ENCODE results near the gene MGAT4C.

DNA sequence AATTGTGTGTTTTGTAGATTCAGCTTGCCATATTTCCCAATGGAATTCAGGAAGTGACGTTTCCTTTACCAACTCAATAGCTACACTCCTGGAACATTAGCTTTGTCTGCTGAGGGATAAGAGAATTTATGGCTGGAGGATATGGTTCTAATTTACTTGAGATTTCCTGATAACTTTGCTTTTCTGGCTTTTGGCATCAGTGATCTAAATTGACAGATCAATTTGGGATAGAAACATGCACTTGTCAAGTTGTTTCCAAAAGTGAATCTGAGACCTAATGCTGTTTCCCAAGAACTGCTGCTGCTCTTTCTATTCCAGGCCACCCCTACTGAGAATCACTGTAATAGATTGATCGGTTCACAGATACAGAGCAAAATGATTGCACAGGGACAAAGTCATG lies 43.2 kb downstream of the MGAT4C start:
- TF ChIP-seq, protein P1, sequence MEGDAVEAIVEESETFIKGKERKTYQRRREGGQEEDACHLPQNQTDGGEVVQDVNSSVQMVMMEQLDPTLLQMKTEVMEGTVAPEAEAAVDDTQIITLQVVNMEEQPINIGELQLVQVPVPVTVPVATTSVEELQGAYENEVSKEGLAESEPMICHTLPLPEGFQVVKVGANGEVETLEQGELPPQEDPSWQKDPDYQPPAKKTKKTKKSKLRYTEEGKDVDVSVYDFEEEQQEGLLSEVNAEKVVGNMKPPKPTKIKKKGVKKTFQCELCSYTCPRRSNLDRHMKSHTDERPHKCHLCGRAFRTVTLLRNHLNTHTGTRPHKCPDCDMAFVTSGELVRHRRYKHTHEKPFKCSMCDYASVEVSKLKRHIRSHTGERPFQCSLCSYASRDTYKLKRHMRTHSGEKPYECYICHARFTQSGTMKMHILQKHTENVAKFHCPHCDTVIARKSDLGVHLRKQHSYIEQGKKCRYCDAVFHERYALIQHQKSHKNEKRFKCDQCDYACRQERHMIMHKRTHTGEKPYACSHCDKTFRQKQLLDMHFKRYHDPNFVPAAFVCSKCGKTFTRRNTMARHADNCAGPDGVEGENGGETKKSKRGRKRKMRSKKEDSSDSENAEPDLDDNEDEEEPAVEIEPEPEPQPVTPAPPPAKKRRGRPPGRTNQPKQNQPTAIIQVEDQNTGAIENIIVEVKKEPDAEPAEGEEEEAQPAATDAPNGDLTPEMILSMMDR (IDR thresholded peaks at IDR 0.05; ENCODE audit: control extremely low read depth in 1 of 3, insufficient read depth in 1 of 3, low read depth in 1 of 3, low read length in 3 of 3): no peak
- TF ChIP-seq EGR1 (IDR thresholded peaks at IDR 0.05; ENCODE audit: borderline replicate concordance, low read depth, low read length) (no peak), JUND (IDR thresholded peaks at IDR 0.05; ENCODE audit: low read length) (no peak), ASH2L (IDR thresholded peaks at IDR 0.05; ENCODE audit: low read length) (no peak), JUN (IDR thresholded peaks at IDR 0.05; ENCODE audit: low read depth, low read length) (no peak), GABPA (IDR thresholded peaks at IDR 0.05; ENCODE audit: borderline replicate concordance, insufficient read depth, low read length) (no peak), POLR2A (IDR thresholded peaks at IDR 0.05; ENCODE audit: control extremely low read depth in 1 of 2, low read depth in 2 of 2, low read length in 2 of 2) (no peak), EP300 (IDR thresholded peaks at IDR 0.05; ENCODE audit: borderline replicate concordance in 1 of 2, low read depth in 2 of 2, low read length in 2 of 2) (no peak), SP1 (IDR thresholded peaks at IDR 0.05; ENCODE audit: low read depth, low read length) (no peak)
- TF ChIP-seq, protein P2, sequence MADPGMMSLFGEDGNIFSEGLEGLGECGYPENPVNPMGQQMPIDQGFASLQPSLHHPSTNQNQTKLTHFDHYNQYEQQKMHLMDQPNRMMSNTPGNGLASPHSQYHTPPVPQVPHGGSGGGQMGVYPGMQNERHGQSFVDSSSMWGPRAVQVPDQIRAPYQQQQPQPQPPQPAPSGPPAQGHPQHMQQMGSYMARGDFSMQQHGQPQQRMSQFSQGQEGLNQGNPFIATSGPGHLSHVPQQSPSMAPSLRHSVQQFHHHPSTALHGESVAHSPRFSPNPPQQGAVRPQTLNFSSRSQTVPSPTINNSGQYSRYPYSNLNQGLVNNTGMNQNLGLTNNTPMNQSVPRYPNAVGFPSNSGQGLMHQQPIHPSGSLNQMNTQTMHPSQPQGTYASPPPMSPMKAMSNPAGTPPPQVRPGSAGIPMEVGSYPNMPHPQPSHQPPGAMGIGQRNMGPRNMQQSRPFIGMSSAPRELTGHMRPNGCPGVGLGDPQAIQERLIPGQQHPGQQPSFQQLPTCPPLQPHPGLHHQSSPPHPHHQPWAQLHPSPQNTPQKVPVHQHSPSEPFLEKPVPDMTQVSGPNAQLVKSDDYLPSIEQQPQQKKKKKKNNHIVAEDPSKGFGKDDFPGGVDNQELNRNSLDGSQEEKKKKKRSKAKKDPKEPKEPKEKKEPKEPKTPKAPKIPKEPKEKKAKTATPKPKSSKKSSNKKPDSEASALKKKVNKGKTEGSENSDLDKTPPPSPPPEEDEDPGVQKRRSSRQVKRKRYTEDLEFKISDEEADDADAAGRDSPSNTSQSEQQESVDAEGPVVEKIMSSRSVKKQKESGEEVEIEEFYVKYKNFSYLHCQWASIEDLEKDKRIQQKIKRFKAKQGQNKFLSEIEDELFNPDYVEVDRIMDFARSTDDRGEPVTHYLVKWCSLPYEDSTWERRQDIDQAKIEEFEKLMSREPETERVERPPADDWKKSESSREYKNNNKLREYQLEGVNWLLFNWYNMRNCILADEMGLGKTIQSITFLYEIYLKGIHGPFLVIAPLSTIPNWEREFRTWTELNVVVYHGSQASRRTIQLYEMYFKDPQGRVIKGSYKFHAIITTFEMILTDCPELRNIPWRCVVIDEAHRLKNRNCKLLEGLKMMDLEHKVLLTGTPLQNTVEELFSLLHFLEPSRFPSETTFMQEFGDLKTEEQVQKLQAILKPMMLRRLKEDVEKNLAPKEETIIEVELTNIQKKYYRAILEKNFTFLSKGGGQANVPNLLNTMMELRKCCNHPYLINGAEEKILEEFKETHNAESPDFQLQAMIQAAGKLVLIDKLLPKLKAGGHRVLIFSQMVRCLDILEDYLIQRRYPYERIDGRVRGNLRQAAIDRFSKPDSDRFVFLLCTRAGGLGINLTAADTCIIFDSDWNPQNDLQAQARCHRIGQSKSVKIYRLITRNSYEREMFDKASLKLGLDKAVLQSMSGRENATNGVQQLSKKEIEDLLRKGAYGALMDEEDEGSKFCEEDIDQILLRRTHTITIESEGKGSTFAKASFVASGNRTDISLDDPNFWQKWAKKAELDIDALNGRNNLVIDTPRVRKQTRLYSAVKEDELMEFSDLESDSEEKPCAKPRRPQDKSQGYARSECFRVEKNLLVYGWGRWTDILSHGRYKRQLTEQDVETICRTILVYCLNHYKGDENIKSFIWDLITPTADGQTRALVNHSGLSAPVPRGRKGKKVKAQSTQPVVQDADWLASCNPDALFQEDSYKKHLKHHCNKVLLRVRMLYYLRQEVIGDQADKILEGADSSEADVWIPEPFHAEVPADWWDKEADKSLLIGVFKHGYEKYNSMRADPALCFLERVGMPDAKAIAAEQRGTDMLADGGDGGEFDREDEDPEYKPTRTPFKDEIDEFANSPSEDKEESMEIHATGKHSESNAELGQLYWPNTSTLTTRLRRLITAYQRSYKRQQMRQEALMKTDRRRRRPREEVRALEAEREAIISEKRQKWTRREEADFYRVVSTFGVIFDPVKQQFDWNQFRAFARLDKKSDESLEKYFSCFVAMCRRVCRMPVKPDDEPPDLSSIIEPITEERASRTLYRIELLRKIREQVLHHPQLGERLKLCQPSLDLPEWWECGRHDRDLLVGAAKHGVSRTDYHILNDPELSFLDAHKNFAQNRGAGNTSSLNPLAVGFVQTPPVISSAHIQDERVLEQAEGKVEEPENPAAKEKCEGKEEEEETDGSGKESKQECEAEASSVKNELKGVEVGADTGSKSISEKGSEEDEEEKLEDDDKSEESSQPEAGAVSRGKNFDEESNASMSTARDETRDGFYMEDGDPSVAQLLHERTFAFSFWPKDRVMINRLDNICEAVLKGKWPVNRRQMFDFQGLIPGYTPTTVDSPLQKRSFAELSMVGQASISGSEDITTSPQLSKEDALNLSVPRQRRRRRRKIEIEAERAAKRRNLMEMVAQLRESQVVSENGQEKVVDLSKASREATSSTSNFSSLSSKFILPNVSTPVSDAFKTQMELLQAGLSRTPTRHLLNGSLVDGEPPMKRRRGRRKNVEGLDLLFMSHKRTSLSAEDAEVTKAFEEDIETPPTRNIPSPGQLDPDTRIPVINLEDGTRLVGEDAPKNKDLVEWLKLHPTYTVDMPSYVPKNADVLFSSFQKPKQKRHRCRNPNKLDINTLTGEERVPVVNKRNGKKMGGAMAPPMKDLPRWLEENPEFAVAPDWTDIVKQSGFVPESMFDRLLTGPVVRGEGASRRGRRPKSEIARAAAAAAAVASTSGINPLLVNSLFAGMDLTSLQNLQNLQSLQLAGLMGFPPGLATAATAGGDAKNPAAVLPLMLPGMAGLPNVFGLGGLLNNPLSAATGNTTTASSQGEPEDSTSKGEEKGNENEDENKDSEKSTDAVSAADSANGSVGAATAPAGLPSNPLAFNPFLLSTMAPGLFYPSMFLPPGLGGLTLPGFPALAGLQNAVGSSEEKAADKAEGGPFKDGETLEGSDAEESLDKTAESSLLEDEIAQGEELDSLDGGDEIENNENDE (IDR thresholded peaks at IDR 0.05; ENCODE audit: insufficient replicate concordance, low read length): no peak

Data from H1 (cell line).